Measurements from ENCODE around the gene TNNC2.
"Not testable (repeated sequence)": the region's sequence is repeated elsewhere in the genome, so short reads cannot be mapped to it uniquely, and the experiment has no call there.

The TNNC2 gene

DNA sequence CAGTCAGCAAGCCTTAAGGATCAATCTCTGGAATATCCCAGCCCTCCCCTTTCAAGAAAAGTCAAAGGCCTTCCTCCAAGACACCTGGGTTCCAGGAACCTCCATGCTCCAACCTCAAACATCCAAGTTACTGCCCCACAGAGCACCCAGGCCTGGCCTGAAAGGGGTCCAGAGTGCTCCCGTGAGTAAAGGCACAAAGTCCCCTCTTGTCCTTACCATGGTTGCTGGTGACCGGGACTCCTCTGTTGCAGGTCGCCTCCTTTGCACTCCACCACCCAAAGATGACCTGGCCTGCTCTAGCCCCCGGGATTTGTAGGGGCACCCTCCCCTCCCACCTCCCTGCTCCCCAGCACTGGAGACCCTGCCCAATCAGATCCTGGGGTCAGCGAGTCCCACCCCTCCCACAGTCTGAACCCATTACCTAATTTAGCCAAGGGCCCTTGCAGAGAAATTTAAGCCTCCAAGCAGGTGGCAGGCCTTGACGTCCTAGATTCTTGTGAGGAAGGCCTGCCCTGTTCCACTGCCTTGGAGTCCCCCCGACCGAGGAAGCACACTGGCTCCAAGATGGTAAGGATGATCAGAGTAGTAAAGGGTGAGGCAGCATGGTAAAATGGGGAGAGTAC lies at the start of gene TNNC2:
TSS of gene TNNC2 (minus strand) at position 283 of the 623 bp plus-strand sequence. CDS start at position 219, 64 bp downstream.
- DNase-seq = no peak
- intact Hi-C loops (cut with DNase I) = no loop called here

DNA sequence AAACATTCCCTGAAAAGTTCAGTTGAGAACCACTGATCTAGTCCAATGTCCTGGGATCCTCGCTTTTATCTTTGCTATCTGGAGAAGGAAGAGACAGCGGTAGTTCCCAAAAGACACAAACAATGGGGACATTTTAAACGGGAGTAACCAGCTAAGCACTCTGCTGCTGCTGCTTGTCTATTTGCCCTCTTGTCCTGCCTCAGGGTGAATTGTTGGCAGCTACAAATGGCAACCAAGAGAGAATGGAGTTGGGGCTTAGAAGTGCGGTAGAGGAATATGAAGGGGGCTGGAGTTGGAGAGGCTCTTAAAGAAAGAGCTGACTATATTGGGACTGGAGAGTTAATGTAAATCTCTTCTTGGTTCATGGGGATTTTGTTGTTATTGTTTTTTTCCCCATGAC lies 47.5 kb upstream of the TNNC2 start:
- DNase-seq = no peak
- intact Hi-C loops (cut with DNase I) = no loop called here

DNA sequence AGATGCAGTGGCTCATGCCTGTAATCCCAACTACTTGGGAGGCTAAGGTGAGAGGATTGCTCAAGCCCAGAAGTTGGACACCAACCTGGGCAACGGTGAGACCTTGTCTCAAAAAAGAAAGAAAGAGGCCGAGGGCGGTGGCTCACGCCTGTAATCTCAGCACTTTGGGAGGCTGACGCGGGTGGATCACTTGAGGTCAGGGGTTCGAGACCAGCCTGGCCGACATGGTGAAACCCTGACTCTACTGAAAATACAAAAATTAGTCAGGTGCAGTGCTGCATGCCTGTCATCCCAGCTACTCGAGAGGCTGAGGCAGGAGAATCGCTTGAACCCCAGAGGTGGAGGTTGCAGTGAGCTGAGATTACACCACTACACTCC lies 47.0 kb upstream of the TNNC2 start:
- intact Hi-C loops (cut with DNase I); DNase-seq: not testable (repeated sequence)

- DNase-seq = no peak
- intact Hi-C loops (cut with DNase I) = no loop called here
Measured at GRCh38 chr20:45873409-45874103, 46.4 kb upstream of the TNNC2 start.

DNA sequence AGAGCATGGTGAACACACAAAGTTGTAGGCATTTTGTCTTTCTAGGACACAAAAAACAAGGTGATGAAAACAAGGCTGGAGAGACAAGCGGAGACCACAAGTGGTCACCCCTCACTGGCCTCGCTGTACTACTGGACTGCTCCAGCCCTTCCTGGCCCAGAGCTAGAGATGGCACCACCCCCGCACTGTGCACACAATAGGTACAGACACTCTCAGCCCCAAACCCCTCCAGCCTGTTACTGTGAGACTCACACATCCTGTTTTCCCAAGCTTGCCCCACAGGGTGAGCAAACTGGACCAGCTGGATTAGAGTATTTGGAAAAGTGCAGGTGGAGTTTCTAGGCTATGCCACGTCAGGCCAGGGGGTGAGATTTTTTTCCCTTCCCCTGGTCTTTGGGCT lies 45.5 kb upstream of the TNNC2 start:
- intact Hi-C loops (cut with DNase I) = no loop called here
- no peak for DNase-seq

DNA sequence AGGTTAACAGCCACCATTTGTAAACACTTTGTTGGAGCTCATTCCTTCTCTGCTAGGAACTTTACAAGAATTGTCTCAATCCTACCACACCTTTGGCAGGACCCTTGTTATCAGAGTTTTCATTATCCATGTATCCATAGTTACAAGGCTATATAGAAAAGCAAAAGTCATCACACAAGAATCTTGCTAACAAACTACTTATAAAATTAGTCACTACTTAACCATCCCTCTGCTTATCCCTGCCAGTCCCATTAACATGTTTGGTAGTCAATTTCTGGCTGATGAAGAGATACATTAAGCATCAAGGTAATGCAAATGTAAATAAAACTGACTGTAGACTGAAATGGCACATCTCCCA lies 40.7 kb upstream of the TNNC2 start:
- intact Hi-C loops (cut with DNase I) = no loop called here
- DNase-seq = no peak

- intact Hi-C loops (cut with DNase I) = no loop called here
- no peak for DNase-seq
Measured at GRCh38 chr20:45867136-45867818, 40.2 kb upstream of the TNNC2 start.

DNA sequence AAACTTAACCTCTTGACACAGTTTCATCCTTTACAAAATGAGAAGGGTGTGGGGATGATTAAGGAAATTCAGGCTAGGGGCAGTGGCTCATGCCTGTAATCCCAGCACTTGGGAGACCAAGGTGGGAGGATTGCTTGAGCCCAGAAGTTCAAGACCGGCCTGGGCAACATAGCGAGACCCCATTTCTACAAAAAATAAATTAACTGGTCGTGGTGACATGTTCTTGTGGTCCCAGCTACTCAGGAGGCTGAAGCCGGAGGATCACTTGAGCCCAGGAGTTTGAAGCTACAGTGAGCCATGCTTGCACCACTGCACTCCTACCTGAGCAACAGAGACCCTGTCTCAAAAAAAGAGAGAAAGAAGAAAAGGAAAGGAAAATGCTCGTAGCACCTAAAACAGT lies 39.3 kb upstream of the TNNC2 start:
- intact Hi-C loops (cut with DNase I) = no loop called here
- no peak for DNase-seq

- no peak for DNase-seq
- intact Hi-C loops (cut with DNase I) = no loop called here
Measured at GRCh38 chr20:45863543-45864470, 36.7 kb upstream of the TNNC2 start.

DNA sequence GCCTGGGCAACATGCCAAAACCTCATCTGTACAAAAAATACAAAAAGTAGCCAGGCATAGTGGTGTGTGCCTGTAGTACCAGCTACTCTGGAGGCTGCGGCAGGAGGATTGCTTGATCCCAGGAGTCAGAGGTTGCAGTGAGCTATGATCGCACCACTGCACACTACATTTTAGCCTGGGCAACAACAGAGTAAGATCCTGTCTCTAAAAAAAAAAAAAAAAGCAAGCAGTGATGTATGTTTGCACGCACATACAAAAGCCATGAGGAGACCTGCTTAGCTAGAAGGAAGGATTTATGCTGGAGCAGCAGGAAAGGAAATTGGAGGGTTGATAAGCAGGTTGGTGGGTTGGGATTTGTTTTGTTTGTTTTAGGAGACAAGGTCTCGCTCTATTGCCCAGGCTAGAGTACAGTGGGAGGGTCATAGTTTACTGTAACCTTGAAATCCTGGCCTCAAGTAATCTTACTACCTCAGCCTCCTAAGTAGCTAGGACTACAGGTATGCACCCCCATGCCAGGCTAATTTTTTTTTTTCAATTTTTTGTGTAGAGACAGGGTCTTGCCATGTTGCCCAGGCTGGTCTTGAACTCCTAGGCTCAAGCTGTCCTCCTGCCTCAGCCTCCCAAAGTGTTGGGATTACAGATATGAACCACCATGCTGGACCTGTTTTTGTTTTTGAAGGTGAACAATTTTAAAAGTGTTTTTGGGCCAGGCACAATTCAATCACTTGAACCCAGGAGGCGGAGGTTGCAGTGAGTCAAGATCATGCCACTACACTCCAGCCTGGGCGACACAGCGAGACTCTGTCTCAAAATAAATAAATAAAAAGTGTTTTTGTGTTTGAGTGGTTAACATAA lies 34.3 kb upstream of the TNNC2 start:
- intact Hi-C loops (cut with DNase I) = no loop called here
- no peak for DNase-seq

- intact Hi-C loops (cut with DNase I) = no loop called here
- no peak for DNase-seq
Measured at GRCh38 chr20:45860560-45861220, 33.6 kb upstream of the TNNC2 start.

GRCh38 chr20:45859916-45860315 lies 32.8 kb upstream of the TNNC2 start:
- DNase-seq = no peak
- intact Hi-C loops (cut with DNase I) = no loop called here

DNA sequence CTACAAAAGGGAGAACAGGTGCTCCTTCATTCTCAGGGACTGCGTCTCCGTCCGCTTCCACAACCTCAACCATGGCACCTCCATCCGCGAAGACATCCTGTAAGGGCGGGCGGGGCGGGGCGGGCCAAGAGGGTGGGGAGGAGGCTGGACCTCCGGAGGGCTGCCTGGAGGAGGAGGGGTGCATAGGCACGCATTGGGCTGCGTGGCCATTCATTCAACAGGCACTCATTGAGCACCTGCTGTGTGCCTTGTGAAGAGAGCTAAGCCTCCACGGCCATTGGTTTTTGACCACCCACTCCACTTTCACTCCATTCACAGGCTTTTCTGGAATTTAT lies 30.7 kb upstream of the TNNC2 start:
- intact Hi-C loops (cut with DNase I) = no loop called here
- DNase-seq = peak in 6 of 42 donors; percentile 11 to 62 (median 40)

GRCh38 chr20:45857114-45857881 lies 30.2 kb upstream of the TNNC2 start, which contains the start of the genes ACOT8 and ZSWIM3:
Gene ACOT8 (minus strand): TSS chr20:45857392. CDS start chr20:45857315, 77 bp downstream.
Gene ZSWIM3 (plus strand): TSS chr20:45857614. CDS start chr20:45857826, 212 bp downstream.
- DNase-seq = peak; percentile 79 to 100 (median 97)
- intact Hi-C loops (cut with DNase I) = no loop called here

DNA sequence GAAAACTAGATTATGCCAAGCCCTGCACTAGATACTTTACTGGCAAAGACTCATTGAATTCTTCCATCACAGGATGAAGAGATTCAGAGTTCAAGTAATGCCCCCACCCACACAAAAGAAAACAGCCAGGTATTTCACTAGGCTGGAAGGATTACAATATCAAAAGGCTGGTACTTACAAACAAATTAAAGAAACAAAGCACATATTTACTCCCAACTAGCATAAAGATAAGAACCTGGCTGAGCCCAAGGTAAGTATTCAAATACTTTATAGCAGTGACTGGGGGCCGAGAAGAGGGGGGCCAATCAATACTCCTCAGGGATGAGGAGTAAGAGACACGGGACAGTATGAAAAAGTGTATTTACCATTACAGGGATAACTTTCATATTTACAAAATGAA lies 26.4 kb upstream of the TNNC2 start:
- DNase-seq = no peak
- intact Hi-C loops (cut with DNase I) = no loop called here

DNA sequence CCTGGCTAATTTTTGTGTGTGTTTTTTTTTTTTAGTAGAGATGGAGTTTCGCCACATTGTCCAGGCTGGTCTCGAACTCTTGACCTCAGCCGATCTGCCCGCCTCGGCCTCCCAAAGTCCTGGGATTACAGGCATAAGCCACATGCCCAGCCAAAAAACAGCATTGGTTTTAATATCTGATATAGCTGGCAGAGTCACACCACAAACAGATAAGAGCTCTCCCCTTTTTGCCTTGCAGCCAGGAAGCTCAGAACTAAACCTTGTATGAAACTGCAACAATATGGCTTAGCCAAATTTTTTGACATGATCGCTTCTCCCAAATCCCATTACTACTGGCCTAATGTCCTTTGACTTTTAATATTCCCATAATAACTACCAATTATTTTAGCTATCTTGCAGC lies 25.2 kb upstream of the TNNC2 start:
- DNase-seq = no peak
- intact Hi-C loops (cut with DNase I) = no loop called here

- DNase-seq = no peak
- intact Hi-C loops (cut with DNase I) = no loop called here
Measured at GRCh38 chr20:45851501-45851900, 24.4 kb upstream of the TNNC2 start.

All from head of caudate nucleus (tissue), 42 donors.